SIG-M5 treated with dmso at 0.1 percent for 504 hours (cell line): ENCODE results near the gene LAPTM5.

Experiments
- DNase-seq: peaks from one replicate; lab custom pipeline; 2025; ENCODE audit not compliant: unreplicated experiment; lab: John Stamatoyannopoulos, UW

Gene LAPTM5

GRCh38 chr1:30684881-30685795, 72.4 kb downstream of the LAPTM5 start:
- DNase-seq = no peak

GRCh38 chr1:30684259-30684658, 73.3 kb downstream of the LAPTM5 start:
- no peak for DNase-seq

DNA sequence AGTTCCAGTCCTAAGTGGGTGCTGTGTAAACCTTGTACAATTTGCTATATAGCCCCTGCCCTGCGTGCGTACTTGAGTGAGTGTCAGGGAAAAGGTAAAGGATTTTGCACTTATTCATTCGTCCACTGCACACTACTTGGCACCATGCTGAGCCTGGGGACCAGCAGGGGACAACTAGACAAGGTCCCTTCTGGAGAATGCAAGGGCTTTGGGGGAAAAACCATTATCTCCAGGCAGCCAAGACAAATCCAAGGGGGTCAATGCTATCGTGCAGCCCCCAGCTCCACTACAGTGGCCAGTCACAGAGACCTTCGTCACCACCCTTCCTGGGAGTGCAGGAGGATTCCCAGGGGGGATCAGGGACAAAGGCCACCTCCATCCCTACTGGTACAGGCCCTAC, 73.9 kb downstream of the LAPTM5 start:
- DNase-seq = no peak
